NCI-H1092 treated with DMSO at 0.1 percent for 48 hours (cell line): Measurements from ENCODE around the gene FBXW7.

ENCODE experiments used
- DNase-seq: peaks from one replicate; lab custom pipeline; 2025; lab: John Stamatoyannopoulos, UW

Gene FBXW7

DNA sequence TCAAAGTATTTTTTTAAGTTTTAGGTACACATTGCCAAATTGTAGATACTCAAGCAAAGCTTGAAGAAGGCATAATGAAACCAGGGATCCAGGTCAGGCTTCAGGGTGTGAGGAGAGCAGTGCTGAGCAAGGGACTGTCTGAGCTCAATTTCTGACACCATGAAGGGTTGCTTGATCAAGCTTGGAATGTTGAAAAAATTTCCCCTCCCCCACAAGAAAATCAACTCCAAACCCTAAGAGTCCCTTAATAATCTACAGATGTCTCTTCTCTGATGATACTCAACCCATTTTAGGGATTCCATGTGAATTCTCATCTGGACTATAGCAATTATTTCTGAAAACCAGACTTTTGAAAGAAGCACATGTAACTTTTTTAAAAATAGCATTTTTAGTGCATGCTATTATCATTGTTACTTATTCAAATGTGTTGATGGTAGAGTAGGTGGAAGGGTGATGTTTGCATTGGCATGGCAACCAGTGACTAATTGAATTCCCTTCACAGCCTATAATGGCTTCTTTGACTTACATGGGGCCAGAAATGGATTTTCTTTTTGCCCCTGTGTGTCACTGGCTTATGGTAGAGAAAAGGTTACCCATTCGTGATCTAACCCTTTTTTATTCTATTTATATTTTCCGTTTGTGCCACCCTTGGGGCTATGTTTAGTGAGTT is 252.0 kb downstream of the FBXW7 start:
- DNase-seq, result no peak

DNA sequence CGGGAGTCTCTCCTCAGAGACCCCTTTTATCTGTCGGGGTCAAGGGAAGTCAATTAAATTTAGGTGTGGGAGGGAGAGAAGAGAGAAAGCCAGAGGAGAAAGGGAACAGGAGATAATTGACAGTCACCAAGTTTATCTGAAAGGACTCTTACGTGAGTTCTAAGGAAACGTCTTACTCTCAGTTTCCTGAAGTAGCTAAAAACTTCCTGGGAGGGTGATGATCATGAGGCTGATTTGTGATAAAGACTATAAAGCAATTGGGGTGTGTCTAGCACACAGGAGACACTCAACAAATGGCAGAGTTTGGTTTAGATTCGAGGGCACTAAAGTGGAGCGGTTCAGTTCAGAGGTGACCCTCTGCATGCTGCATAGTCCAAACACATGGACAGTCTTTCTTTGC is 254.1 kb downstream of the FBXW7 start:
- DNase-seq, result no peak

DNA sequence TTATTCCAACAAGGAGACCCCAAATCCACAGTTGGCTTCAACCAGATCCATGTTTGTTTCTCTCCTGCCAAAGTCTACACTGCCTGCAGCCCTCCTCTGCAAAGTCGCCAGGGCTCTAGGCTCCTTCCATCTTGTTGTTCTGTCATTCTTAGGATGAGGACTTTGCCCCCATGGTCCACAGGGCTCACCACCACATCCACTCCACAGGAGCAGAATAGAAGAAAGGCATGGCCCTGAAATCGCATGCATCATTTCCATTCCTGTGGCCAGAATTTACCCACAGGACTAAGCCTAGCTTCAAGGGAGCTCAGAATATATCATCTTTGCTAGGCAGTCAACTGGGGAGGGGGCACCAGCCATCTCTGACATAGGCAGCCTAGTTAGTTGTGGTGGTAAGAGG is 254.7 kb downstream of the FBXW7 start:
- no peak for DNase-seq

DNA sequence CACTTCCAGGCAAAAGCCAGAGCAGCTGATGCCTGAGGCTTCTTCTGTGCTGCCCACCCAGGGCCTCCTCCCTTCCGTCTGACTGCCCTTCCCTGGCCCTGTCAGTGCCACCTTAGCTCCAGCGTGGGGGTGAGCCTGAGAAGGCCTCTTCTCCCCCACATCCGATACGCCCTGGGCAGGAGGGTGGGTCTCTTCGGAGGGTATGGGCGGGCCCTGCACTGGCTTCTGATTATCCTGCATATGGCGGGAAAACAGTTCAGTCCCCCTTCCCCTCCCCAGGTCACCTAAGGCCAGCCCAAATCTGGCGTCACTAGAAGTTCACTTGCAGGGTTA is 256.7 kb downstream of the FBXW7 start:
- no peak for DNase-seq

DNA sequence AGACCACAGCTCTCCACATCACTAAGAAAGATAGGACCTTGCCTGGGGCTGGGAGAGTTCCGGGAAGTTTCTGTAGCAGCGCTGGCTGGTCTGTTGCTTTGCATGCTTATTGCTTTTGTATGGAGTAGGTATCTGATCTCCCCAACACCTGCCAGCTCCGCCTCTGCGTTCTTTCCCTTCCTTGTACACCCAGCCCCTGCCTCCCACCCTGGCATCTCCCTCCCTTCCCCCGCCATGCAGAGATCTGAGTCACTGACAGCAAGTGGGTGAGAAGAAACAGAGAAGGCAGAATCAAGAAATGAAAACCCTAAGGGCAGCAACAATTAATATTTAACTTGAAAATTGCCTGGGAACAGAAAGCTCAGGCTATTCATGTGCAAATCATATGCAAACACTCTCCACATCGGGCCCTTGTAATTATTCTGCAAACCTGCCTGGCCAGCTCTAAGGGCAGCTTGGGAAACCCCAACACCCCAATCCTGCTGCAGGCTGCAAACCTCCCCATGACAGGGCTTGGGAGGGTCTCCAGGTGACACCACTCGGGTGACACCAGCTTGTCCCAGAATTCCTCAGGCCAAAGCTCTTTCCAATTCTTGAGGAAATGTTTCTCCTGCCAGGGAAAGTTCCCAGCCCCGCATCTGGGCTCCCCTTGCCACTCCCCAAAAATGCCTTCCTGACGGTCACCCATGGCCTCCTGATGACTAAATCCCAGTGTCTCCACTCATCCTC is 257.2 kb downstream of the FBXW7 start:
- DNase-seq, result no peak

DNA sequence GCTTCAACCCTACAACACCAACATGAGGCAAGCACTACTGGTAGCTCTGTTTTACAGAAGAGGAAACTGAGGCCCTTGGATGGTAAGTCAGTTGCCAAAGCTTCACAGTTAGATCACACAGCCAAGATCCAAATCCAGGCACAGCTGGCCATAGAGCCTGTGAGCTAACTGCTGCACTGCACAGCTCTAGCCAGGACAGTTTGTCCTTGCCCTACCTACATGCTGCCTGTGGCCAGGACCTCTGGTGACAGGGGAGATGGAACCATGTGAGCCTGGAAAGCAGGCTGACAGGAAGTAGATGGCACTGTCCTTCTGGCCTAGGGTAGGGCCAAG is 257.8 kb downstream of the FBXW7 start:
- no peak for DNase-seq

DNA sequence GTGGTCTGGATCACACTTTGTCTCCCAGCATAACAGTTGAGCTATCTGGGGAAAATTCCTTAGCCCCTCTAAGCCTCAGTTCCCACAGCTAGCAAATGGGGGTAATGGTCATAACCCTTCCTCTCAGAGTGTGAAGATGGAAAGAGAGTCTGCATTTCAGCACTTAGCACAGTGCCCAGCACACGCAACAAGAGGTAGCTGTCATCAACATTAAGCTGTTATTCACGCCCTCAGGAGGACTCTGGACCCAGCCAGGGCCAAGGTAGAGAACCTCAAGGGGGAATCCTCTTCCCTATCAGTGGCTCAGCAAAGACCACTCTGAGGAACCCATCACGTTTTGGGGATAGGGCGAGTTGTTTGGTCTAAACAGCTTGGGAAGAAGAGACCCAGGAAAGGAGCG is 258.6 kb downstream of the FBXW7 start:
- DNase-seq, result no peak

DNA sequence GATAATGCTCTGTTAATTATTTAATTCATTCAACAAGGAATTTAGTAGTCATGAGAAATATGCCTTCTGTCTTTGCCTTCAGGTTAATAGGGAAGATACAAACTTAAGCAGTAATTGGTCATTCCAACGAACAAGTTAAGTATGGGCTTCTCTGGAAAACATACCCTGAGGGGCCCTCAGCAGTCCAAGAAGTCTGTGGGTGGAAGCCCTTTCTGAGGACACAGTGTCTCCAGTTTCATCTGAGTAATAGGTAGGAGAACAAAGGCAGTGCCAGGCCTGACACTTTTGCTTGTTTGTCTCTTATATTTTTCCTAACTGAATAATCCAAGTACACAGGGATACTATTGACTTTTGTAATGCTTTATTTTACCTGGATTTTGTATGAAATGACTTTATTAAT is 262.5 kb downstream of the FBXW7 start:
- DNase-seq, result no peak
